T47D (cell line): ENCODE measurements around the gene CYP2U1.

Experiments used
- DNase-seq, 2 experiments: peaks; one replicate each; pipeline versions ENCODE4 v3.0.0 to v3.0.0-alpha.2; 2011 to 2012; ENCODE audit warnings: low read depth in 1 of 2, low spot score in 1 of 2
- JUND ChIP-seq: IDR thresholded peaks from 2 replicates; pipeline ENCODE4 v1.6.1; 2012; ENCODE audit warnings: low read depth
- in situ Hi-C: cut with HindIII; loops from 2 replicates; pipeline ENCODE4 v1.10.0; 2016; ENCODE audit warnings: low sequenced_read_pairs, low pct_unique_long_range_greater_than_20kb

The CYP2U1 gene

DNA sequence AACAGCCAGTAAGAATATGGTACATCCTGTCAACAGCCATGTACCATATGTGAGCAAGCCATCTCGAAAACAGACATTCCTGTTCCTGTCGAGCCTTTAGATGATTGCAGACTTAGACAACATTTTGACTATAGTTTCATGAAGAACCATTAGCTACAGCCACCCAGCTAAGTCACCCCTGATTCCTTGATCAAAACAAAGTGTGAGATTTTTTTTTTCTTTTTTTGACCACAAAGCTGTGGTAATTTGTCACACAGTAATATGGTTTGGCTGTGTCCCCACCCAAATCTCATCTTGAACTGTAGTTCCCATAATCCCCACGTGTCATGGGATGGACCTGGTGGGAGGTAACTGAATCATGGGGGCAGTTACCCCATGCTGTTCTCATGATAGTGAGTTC lies 43.2 kb downstream of the CYP2U1 start:
- in situ Hi-C loops, result no loop called here
- TF ChIP-seq JUND, result no peak
- no peak for DNase-seq

DNA sequence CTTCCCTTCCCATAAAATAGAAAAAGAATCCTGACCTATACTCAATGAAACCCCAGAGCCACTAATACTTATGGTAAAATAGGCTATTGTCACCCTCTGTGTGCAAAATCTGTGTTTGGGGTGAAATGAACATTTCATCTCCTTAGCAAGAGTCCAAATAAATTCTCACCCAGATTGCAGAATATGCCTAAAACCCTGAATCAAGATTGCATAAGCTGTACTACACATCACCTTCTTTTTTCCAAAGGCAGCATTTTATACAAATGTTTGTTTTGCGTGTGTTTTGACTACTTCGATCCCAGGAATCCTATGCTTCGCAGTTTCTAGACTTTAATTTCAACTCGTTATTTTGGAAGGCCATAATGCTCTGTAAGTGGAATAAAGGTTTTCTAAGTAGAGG lies 46.1 kb downstream of the CYP2U1 start:
- in situ Hi-C loops, result no loop called here
- DNase-seq, result no peak
- TF ChIP-seq JUND, result no peak

DNA sequence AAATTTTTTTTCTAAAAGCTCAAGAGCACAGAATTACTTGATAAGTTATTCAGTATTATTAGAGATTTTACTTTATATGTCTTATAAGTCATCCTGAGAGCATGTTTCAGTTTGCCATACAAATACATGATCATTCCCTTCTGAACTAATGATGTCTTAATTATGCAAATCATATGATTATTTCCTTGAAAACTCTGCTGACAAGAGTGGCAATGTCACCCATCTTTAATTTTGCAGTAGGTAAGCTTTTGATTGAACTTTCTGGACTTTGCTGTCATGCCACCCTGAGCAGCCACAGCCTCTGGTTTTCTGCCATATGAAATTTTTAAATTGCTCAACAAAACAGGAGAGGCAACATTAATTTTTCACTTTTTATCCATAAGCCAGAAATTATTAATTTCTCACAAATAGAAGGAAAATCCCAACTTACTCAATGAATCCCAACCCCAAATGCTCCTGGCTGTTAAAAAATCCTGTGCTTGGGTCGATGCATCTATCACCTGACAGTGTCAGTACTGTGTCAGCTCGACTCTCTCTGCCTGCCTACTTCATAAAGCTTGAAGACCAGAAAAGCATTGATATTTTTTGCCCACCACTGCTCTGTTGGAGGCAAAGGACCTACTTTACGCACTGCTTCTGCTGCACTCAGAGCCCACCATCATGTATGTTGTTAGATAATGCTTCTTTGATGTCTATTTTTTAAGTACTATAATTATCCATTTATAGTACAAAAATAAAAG lies 46.8 kb downstream of the CYP2U1 start:
- no peak for DNase-seq
- TF ChIP-seq JUND, result no peak
- in situ Hi-C loops, result no loop called here

DNA sequence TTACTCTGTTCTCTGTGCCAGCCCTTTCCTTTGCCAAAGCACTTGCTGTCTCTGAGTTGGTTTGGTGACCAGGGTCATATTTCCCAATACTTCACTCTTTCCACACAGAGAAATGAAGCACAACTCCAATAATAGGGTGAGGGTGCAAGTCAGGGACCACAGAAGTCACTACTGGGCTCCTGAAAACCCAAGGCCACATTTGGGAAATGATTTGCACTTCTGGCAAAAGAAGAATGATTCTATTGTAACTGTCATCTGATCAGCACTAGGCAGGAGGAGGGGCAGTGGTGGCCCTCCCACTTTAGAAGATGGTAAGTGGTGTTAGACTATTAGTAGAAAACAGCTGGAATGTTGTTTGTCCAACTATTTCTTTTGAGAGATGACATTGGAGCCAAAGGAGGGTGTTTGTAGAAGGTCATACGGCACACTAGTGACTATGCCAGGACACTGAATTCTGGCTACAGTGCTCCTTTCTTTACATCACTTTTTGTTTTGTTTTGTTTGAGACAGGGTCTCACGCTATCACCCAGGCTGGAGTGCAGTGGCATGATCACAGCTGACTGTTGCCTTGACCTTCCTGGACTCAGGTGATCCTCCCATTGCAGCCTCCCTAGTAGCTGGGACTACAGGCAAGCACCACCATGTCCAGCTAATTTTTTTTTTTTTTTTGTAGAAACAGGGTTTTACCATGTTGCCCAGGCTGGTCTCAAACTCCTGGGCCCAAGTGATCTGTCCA lies 47.5 kb downstream of the CYP2U1 start:
- in situ Hi-C loops, result no loop called here
- DNase-seq, result no peak
- TF ChIP-seq JUND, result no peak

DNA sequence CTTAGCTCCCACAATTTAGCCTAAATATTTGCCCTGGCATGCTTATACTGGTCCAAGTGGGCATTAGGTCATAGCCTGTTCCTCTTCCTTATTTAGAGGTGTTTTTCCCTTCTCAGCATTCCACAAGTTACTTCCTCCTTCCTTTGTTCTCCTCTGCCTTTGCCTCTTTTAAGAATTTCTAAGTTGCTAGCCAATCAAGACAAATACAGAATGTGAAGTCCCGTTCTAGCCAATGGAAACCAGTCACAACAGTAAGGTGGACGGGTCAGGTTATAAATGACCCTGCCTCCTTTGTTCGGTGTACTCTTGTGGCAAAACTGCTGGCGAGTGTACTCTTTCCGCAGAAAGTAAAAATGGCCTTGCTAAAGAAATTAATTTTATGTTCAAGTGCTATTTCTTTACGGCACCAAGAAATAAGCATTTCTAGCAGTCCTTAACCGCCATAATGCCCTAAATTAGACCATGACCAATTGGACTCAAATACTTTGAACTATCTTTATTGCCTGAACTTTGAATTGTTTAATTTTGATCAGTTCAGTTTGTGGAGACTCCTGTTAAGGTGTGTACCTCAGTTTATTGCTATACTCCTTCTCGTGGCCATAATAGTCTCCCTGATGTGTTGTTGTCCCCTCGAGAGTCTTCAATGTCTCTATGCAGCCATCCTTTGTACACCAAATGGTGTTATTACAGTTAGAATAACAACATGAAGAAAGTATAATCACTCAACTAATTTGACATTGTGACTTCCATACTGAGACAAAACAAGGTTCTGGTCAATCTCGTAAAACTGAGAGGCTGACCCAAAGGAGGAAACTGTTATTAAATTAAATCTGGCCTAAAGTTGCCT lies 56.8 kb downstream of the CYP2U1 start:
- DNase-seq, result peak in 1 of 2 experiments; percentile 82
- no peak for TF ChIP-seq JUND
- in situ Hi-C loops, result no loop called here

GRCh38 chr4:107988763-107989035 lies 57.4 kb downstream of the CYP2U1 start:
- DNase-seq, result peak in 1 of 2 experiments; percentile 42
- in situ Hi-C loops, result no loop called here
- no peak for TF ChIP-seq JUND

DNA sequence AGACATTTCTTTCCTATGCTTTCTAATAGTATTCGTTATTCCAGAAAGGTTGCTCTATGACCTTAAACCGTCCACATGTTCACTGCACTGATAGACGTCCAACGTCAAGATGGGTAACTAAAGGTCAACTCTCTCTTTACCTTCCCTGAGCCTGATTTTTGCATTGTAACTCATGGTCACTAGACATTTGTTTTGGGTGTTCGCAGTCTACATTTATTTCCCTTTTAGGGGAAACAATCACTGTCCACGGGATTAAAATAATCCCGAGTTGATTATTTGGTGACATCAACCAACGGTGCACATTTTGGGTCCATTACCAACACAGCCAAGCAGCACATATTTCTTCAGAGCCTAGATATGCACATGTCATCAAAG lies 57.8 kb downstream of the CYP2U1 start:
- no peak for TF ChIP-seq JUND
- in situ Hi-C loops, result no loop called here
- DNase-seq, result no peak

- in situ Hi-C loops, result no loop called here
- no peak for TF ChIP-seq JUND
- peak; percentile 85 to 93 for DNase-seq
Observed at GRCh38 chr4:107989537-107990386, 58.4 kb downstream of the CYP2U1 start, which contains the start of gene HADH. Gene HADH (plus strand): TSS chr4:107989889. CDS start chr4:107989933, 44 bp downstream.

- DNase-seq, result no peak
- in situ Hi-C loops, result no loop called here
- TF ChIP-seq JUND, result no peak
Observed at GRCh38 chr4:107991945-107992630, 60.7 kb downstream of the CYP2U1 start.

- in situ Hi-C loops, result no loop called here
- TF ChIP-seq JUND, result no peak
- DNase-seq, result no peak
Observed at GRCh38 chr4:107993969-107994368, 62.6 kb downstream of the CYP2U1 start.

GRCh38 chr4:107994894-107995293 lies 63.5 kb downstream of the CYP2U1 start:
- no peak for TF ChIP-seq JUND
- no peak for DNase-seq
- in situ Hi-C loops, result no loop called here
